Stimulated activated CD8-positive, alpha-beta memory T cell treated with anti-CD3 and anti-CD28 coated beads, Interleukin-7, amount 100 ng/mL, for 24 hours (primary cell): ENCODE results near the gene CAMTA1.
"Not testable (repeated sequence)": the region's sequence is repeated elsewhere in the genome, so short reads cannot be mapped to it uniquely, and the experiment has no call there.

Source experiments
- DNase-seq: peaks from one replicate; pipeline ENCODE4 v3.0.0-alpha.2; 2020; ENCODE audit warnings: low read depth

Gene CAMTA1

DNA sequence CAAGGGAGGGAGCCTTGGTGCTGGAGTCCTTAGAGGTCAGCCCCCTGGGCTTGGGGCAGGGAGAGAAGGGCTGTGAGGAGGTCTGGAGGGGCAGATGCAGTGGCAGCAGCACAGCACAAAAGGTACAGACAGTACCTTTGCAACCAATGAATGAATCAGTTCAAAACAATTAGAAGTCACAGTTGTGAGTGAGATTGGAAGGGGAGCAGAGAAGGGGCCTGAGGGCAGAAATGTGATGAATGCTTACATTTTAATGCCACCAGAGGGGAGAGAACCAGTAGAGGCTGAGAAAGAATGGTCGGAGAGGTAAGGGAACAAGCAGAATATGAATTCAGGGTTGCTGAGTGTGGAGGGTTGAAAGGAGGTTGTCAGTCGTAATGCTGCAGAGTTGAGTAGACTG lies 24.2 kb downstream of the CAMTA1 start:
- DNase-seq, result no peak

- DNase-seq, result not testable (repeated sequence)
These were observed 25.0 kb downstream of the CAMTA1 start for GRCh38 chr1:6810146-6810734.

- no peak for DNase-seq
These were observed 26.3 kb downstream of the CAMTA1 start for GRCh38 chr1:6811583-6811982.

DNA sequence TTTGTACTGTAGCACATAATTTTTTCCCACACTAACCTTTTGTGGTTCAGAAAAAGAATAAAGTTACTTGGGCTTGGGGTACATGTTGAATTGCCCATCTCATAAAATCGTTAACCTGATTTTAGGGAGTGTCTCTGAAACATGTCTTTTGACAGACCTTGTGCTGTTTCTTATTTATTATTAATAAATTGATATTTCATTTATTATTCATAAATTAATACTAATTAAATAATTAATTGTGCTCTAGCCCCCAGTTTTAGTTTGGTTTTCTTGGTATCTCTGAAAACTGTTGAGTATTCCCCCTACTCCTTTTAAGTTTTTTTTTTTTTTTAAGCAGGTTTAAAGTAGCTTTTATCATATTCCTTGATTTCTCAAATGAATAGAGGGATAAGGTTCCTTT lies 27.9 kb downstream of the CAMTA1 start:
- no peak for DNase-seq

GRCh38 chr1:6815726-6816125 lies 30.5 kb downstream of the CAMTA1 start:
- no peak for DNase-seq

DNA sequence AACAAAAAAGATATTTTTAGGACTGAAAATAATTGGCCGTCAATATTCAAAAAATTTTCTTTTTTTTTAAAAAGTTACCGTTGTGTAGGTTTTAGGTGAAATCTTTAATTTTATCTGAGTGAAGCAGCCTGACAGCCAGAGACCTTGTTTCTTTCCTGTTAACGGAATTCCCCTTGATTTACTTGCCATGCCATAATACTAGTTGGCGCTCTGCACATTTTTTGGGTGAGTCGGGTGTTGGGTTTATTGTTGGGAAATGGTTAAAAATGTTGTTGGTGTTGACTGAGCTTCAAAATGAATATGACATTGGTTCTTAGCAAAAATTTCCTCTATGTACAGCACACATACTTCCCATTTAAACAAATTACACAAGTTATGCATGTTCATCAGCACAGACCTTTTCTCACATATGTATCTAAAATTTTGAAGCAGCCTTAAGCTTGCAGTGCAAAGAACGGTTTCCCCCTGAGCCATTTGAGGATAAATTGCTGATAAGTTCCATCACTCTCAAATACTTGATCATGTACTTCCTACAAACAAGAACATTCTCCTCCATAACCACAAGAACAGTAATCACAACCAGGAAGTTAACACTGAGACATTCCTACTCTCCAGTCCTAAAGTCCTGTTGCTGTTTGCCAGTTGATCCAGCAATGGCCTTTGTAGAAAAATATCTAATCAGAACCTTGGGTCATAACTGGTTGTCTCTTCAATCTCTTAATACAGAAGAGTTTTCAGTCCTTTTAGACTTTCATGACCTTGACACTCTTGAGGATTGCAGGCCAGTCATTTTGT lies 34.2 kb downstream of the CAMTA1 start:
- no peak for DNase-seq

GRCh38 chr1:6820899-6821298 lies 35.6 kb downstream of the CAMTA1 start:
- no peak for DNase-seq

DNA sequence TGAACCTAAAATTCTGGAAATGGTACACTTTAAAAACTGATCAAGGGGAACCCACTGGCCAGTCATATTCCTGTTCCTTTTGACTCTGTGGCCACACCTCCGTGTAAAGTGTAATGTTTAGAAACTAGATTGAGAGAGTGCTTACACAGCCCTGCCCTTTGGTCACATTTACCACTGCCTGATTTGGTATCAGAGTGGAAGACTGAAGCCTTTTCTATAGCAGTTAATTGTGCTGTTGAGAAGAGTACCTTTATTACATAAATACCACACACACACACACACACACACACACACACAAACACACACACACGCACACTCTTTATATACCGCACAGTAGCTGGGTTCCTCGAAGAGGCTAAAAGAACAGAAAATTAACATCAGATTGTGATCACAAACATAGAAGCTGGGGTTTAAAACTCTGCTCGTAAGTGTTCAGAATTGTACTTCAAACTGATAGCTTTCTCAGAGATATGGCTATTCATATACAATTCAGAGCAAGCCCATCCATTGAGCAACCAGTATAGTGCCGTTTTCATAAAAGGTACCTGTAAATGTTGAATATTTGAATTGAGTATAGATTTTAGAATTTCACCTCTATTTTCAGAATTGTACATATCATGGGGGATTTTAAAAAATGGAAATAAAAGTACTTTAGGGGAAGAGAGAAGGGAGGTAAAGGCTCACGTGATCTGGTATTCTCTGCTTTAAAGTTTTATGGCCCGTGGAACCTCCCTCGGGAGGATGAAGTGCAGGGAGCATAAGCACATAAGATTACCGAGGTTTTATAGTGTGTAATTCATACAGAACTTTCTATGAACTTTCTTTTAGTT lies 37.5 kb downstream of the CAMTA1 start:
- no peak for DNase-seq

DNA sequence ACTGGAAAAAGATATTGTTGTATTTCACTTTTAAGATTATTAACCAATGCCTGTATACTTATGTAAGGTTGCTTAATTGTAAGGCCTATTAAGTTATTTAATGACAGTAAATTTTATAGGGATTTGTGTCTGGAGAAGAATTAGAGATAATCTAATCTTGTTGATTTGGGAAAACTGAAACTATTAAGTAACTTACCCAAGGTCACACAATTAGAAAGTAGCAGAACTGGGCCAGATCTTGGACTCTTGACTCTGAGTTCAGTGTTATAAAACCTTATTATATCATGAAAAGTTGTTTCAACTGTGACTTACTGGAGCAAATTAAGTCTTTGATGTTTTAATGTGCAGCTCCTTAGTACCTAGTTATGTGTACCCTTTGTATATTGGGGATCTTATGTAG lies 38.5 kb downstream of the CAMTA1 start:
- no peak for DNase-seq

DNA sequence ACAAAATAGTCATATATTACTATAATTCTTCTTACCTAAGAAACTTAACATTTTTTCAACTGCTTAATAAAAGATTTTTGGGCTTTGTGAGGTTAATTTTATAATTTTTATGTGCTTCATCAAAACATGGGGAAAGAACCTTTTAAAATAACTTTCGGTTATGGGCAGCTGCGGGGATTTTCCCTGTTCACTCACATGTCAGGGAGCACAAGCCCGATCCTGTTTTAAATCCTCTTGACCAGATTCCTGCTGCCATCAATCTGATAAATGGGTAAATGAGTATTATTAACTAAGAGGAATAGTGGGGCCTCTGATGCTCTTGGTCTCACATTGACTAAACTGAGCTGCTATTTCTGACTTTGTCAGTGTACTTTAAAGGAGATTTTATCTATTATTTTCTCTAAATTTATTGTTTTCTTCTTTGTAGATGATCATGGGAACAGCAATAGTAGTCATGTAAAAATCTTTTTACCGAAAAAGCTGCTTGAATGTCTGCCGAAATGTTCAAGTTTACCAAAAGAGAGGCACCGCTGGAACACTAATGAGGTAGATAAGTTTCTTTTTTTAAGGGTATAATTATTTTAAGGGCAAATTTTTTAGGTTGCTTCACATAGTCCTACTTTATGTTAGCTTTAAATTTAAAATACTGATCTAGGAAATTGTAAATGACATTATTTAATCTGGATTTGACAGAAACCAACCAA lies 39.6 kb downstream of the CAMTA1 start:
- no peak for DNase-seq

DNA sequence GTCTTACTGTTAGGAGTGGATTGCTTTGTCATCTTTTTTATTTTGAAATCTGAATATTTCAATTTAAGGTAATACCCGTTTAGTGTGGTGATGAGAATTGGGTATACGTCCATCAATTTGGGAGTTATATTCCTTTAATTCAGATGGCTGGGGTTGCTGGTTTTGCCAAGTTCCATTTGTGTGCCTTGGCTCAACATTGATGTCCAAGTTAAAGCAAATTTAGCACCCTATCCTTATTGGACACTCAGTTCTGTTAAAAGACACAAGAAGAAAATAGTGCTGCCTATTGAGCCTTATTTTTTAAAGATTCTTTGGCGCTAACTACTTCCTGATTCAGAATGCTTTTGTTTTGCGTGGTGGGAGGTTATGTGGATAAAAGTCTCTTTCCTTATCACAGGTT lies 40.6 kb downstream of the CAMTA1 start:
- no peak for DNase-seq

DNA sequence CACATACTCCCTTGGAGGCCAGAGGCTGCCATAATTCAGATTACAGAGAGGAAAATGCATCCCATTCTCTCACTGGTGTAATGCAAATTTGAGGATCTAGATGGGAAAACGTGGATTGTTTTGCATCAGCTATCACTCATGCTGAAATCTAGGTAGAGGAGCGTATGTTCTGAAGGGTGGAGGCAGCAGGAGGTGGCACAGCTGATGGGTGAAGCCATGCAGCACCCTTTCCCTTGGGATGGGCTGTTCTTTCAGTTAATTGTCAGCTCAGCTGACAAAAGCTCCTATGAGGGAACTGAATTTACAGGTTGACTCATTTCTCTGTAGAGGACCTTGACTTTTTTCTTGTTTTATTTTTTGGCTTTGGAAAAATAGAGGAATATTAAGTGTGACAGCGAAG lies 41.8 kb downstream of the CAMTA1 start:
- DNase-seq, result no peak

DNA sequence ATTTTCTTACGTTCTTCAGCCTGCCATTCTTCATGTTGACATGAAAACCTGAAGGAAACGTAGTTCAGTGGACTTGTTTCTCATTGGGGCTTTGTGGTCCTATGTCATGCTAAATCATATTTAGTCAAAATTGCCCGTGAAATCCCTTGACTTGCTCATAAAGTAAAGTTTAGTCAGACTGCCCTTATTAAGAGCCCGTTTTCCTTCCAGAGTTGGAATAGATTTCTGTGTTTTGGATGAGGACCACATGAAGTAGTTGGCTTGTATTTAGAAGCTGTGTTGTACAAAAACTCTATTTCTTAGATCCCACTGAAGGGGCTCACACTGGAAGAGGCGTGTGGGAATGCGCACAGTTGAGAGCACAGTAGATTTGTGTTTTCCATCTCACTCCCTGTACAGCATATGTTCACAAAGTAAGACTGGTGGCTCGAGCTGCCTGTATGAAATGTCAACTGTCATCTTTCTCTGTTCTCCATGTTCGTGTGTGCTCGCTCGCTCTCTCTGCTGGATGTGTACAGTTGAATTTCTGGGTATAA lies 42.4 kb downstream of the CAMTA1 start:
- no peak for DNase-seq

GRCh38 chr1:6831366-6831765 lies 46.1 kb downstream of the CAMTA1 start:
- DNase-seq, result no peak

DNA sequence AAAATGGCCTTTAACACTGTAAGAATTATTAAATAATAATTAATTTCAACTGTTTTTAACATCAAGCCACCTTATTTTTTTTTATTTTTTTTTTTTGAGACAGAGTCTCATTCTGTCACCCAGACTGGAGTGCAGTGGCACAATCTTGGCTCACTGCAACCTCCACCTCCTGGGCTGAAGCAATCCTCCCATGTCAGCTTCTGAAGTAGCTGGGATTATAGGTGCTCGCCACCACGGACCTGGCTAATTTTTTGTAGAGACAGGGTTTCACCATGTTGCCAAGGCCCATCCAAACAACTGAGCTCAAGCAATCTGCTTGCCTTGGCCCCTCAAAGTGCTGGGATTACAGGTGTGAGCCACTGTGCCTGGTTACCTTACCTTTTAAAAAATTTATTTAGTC lies 46.8 kb downstream of the CAMTA1 start:
- DNase-seq, result not testable (repeated sequence)

- no peak for DNase-seq
These were observed 47.4 kb downstream of the CAMTA1 start for GRCh38 chr1:6832531-6833188.

- DNase-seq, result no peak
These were observed 48.5 kb downstream of the CAMTA1 start for GRCh38 chr1:6833804-6834203.

- no peak for DNase-seq
These were observed 49.1 kb downstream of the CAMTA1 start for GRCh38 chr1:6834366-6834765.

DNA sequence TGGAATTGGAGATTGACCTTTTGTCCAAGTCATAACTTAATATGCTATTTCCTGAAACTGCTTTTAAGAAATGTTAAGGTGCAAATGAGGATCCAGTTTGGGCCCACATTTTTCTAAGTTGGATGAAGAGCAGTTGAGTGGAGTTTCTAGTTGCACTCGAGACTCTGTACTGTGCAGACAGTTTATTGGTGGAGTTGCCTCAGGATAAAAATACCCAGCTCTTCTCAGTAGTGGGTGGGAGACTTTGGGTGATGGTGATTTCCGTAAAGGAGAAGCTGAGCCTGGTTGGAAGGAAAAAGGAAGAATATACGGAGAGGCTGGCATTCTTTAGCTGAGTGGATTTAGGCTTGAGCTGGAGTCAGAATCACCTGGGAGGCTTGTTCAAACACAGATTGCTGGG lies 49.9 kb downstream of the CAMTA1 start:
- DNase-seq, result no peak

- no peak for DNase-seq
These were observed 57.0 kb downstream of the CAMTA1 start for GRCh38 chr1:6842301-6842700.

DNA sequence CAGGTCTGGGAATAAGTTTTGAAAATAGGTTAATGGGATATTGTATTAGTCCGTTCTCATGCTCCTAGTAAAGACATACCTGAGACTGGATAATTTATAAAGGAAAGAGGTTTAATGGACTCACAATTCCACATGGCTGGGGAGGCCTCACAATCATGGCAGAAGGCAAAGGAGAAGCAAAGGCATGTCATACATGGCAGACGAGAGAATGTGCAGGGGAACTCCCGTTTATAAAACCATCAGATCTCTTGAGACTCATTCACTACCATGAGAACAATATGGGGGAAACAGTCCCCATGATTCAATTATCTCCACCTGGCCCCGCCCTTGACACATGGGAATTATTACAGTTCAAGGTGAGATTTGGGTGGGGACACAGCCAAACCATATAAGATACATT lies 60.5 kb downstream of the CAMTA1 start:
- DNase-seq, result not testable (repeated sequence)

DNA sequence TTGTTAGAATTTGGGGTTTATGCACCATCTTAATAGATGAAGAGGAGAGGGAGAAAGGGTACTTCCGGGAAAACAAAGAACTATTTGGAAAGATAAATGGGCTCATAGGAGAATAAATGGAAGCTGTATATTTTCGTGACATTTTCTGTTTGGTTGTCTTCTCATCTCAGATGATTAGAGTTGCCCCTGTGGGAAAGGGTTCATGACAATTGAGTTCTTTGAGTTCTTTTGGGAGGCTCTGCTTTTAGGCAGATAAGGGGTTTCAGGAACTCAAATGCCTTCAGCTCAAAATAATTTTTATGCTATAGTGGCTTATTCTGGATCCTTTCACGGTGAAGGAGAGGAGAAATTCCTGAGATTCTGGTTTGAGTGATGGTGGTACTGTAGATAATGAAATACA lies 63.6 kb downstream of the CAMTA1 start:
- no peak for DNase-seq
